ENCODE data around the gene MS4A2. TPM values are rescaled to one million over a fixed set of nuclear protein-coding genes. Genes with fewer than 3 reads are reported as not detected.
"Not testable (repeated sequence)": the region's sequence is repeated elsewhere in the genome, so short reads cannot be mapped to it uniquely, and the experiment has no call there.

Gene MS4A2
- total RNA-seq, 1 experiment from 2014 or later: not detected

DNA sequence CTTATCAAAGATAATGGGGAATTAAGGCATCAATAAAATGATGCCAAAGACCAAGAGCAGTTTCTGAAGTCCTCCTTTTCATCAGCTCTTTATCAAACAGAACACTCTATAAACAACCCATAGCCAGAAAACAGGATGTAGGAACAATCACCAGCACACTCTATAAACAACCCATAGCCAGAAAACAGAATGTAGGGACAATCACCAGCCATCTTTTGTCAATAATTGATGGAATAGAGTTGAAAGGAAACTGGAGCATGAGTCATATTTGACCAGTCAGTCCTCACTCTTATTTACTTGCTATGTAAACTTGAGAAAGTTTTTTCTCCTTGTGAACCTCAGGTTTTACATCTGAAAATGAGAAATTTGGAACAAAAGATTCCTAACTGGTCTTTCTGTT lies 10.0 kb downstream of the MS4A2 start:
- Histone ChIP-seq H3K36me3 (ENCODE audit: control insufficient read depth, insufficient read depth, low read length) (no peaks in the 10 kb centered on the region), H3K4me1 (ENCODE audit: control insufficient read depth, insufficient read depth, low read length) (no peaks in the 10 kb centered on the region), H3K27ac (ENCODE audit: low read length) (no peak overlapping the region), H3K27me3 (ENCODE audit: control insufficient read depth, insufficient read depth, low read length) (no peaks in the 10 kb centered on the region), H3K4me3 (ENCODE audit: low read depth in 2 of 2, low read length in 2 of 2) (no peak overlapping the region), H3K9me3 (ENCODE audit: control insufficient read depth, insufficient read depth, low read depth, low read length) (no peaks in the 10 kb centered on the region)
- in situ Hi-C loops (cut with HindIII; ENCODE audit: low pct_unique_long_range_greater_than_20kb, low sequenced_read_pairs): no loop called here
- ATAC-seq (no peak), DNase-seq (ENCODE audit: low read depth, low spot score) (no peak)
- TF ChIP-seq SIN3A (IDR thresholded peaks at IDR 0.05; ENCODE audit: borderline replicate concordance, insufficient read depth, low read depth, low read length) (no peak), TCF7L2 (IDR thresholded peaks at IDR 0.05; ENCODE audit: low read depth, low read length) (no peak), POLR2AphosphoS5 (IDR thresholded peaks at IDR 0.05; ENCODE audit: low read depth, low read length) (no peak)
- TF ChIP-seq, protein P1, sequence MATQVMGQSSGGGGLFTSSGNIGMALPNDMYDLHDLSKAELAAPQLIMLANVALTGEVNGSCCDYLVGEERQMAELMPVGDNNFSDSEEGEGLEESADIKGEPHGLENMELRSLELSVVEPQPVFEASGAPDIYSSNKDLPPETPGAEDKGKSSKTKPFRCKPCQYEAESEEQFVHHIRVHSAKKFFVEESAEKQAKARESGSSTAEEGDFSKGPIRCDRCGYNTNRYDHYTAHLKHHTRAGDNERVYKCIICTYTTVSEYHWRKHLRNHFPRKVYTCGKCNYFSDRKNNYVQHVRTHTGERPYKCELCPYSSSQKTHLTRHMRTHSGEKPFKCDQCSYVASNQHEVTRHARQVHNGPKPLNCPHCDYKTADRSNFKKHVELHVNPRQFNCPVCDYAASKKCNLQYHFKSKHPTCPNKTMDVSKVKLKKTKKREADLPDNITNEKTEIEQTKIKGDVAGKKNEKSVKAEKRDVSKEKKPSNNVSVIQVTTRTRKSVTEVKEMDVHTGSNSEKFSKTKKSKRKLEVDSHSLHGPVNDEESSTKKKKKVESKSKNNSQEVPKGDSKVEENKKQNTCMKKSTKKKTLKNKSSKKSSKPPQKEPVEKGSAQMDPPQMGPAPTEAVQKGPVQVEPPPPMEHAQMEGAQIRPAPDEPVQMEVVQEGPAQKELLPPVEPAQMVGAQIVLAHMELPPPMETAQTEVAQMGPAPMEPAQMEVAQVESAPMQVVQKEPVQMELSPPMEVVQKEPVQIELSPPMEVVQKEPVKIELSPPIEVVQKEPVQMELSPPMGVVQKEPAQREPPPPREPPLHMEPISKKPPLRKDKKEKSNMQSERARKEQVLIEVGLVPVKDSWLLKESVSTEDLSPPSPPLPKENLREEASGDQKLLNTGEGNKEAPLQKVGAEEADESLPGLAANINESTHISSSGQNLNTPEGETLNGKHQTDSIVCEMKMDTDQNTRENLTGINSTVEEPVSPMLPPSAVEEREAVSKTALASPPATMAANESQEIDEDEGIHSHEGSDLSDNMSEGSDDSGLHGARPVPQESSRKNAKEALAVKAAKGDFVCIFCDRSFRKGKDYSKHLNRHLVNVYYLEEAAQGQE (IDR thresholded peaks at IDR 0.05; ENCODE audit: insufficient read depth in 1 of 2, low read depth in 2 of 2, low read length in 1 of 2): no peak
- TF ChIP-seq, protein P2, sequence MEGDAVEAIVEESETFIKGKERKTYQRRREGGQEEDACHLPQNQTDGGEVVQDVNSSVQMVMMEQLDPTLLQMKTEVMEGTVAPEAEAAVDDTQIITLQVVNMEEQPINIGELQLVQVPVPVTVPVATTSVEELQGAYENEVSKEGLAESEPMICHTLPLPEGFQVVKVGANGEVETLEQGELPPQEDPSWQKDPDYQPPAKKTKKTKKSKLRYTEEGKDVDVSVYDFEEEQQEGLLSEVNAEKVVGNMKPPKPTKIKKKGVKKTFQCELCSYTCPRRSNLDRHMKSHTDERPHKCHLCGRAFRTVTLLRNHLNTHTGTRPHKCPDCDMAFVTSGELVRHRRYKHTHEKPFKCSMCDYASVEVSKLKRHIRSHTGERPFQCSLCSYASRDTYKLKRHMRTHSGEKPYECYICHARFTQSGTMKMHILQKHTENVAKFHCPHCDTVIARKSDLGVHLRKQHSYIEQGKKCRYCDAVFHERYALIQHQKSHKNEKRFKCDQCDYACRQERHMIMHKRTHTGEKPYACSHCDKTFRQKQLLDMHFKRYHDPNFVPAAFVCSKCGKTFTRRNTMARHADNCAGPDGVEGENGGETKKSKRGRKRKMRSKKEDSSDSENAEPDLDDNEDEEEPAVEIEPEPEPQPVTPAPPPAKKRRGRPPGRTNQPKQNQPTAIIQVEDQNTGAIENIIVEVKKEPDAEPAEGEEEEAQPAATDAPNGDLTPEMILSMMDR (IDR thresholded peaks at IDR 0.05): no peak
- intact Hi-C loops (cut with micrococcal nuclease; ENCODE audit: unreplicated experiment): no loop called here
- ChIA-PET CTCF (no interaction called here), POLR2A (no interaction called here)
- BruUV-seq (replicated peaks): no TSS peak

DNA sequence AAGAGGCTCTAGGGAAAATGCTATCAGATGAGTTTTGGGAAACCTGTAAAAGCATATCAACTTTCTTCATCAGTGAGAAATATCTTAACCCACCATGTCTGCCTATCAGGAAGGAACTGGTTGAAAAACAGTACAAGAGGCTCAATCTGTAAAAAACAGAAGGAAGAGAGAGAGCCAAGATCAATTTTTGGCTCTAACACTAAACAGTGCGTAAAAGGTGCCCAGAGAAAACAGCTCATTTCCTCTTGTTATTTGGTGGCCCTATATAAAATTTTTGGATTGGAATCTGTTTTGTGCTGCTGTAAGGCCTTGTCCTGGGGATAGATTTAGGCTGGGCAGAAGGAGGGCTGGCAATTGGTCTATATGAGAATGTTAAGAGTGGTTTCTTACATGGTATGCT lies 12.1 kb downstream of the MS4A2 start:
- CTCF ChIA-PET: no interaction called here
- Histone ChIP-seq H3K27ac (ENCODE audit: low read length) (no peak overlapping the region), H3K36me3 (ENCODE audit: control insufficient read depth, insufficient read depth, low read length) (no peaks in the 10 kb centered on the region), H3K9me3 (ENCODE audit: control insufficient read depth, insufficient read depth, low read depth, low read length) (no peaks in the 10 kb centered on the region), H3K27me3 (ENCODE audit: control insufficient read depth, insufficient read depth, low read length) (no peaks in the 10 kb centered on the region), H3K4me3 (ENCODE audit: low read depth in 2 of 2, low read length in 2 of 2) (no peak overlapping the region), H3K4me1 (ENCODE audit: control insufficient read depth, insufficient read depth, low read length) (no peaks in the 10 kb centered on the region)
- in situ Hi-C loops (cut with HindIII; ENCODE audit: low pct_unique_long_range_greater_than_20kb, low sequenced_read_pairs) (no loop called here), intact Hi-C loops (cut with micrococcal nuclease; ENCODE audit: unreplicated experiment) (no loop called here)
- ATAC-seq (no peak), DNase-seq (ENCODE audit: low read depth, low spot score) (no peak)
- POLR2A ChIA-PET: no interaction called here
- TF ChIP-seq SIN3A (IDR thresholded peaks at IDR 0.05; ENCODE audit: borderline replicate concordance, insufficient read depth, low read depth, low read length) (no peak), TCF7L2 (IDR thresholded peaks at IDR 0.05; ENCODE audit: low read depth, low read length) (no peak), POLR2AphosphoS5 (IDR thresholded peaks at IDR 0.05; ENCODE audit: low read depth, low read length) (no peak)
- TF ChIP-seq, protein P1 (IDR thresholded peaks at IDR 0.05; ENCODE audit: insufficient read depth in 1 of 2, low read depth in 2 of 2, low read length in 1 of 2): no peak
- TF ChIP-seq, protein P2 (IDR thresholded peaks at IDR 0.05): no peak
- no TSS peak for BruUV-seq (replicated peaks)

DNA sequence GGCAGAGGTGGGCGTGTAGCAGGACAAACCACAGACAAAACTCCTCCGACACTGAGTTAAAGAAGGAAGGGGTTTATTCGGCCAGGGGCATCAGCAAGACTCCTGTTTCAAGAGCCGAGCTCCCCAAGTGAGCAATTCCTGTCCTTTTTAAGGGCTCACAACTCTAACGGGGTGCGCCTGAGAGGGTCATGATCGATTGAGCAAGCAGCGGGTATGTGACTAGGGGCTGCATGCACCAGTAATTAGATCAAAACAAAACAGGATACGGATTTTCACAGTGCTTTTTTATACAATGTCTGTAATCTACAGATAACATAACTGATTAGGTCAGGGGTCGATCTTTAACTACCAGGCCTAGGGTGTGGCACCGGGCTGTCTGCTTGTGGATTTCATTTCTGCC lies 12.9 kb downstream of the MS4A2 start:
- H3K4me1 ChIP-seq (ENCODE audit: control insufficient read depth, insufficient read depth, low read length); H3K27me3 ChIP-seq (ENCODE audit: control insufficient read depth, insufficient read depth, low read length); intact Hi-C loops (cut with micrococcal nuclease; ENCODE audit: unreplicated experiment); POLR2A ChIA-PET; H3K27ac ChIP-seq (ENCODE audit: low read length); CTCF ChIA-PET; in situ Hi-C loops (cut with HindIII; ENCODE audit: low pct_unique_long_range_greater_than_20kb, low sequenced_read_pairs); DNase-seq (ENCODE audit: low read depth, low spot score); ATAC-seq; H3K4me3 ChIP-seq (ENCODE audit: low read depth in 2 of 2, low read length in 2 of 2); BruUV-seq (replicated peaks); H3K9me3 ChIP-seq (ENCODE audit: control insufficient read depth, insufficient read depth, low read depth, low read length); H3K36me3 ChIP-seq (ENCODE audit: control insufficient read depth, insufficient read depth, low read length): not testable (repeated sequence)

All from Panc1 (cell line).